SK-N-SH (cell line): ENCODE measurements around the gene LBR. TPM values are rescaled to one million over a fixed set of nuclear protein-coding genes. Genes with fewer than 3 reads are reported as not detected.

Experiments used
- CTCF ChIA-PET: fragments of 300-600, 350-600 bp; formaldehyde crosslinking; extraction: SDS; loops from one replicate; lab custom pipeline; 2021; lab: Yijun Ruan, JAX
- POLR2A ChIA-PET: fragments of 350-600 bp; sonication (Branson Sonifier 250); formaldehyde crosslinking; extraction: SDS; loops from one replicate; lab custom pipeline; 2020; ENCODE audit warnings: antibody characterized with exemption, inconsistent platforms; lab: Yijun Ruan, JAX
- DNase-seq: peaks from one replicate; pipeline ENCODE4 v3.0.0; 2012
- H2AFZ ChIP-seq: fragments of 200-600 bp; sonication (generic); 2 replicates; pipeline ENCODE4 v1.8.1; 2016; ENCODE audit warnings: antibody characterized with exemption, mild to moderate bottlenecking, low read depth
- H3F3A ChIP-seq: fragments of 200-600 bp; sonication (generic); replicated peaks from 2 replicates; pipeline ENCODE3; 2016; ENCODE audit warnings: antibody characterized with exemption, mild to moderate bottlenecking; ENCODE audit not compliant: insufficient read depth
- H3K27ac ChIP-seq, 2 experiments: fragments of 200-500 bp in 1 of 2; fragments of 200-600 bp in 1 of 2; sonication (Bioruptor generic) in 1 of 2; sonication (generic), shearing (Covaris generic) in 1 of 2; 2 replicates each; pipeline versions ENCODE4 v1.5.1 to v1.6.1; 2014 to 2016; ENCODE audit warnings: low read depth in 2 of 2, inconsistent platforms in 1 of 2, low read length in 1 of 2, mild to moderate bottlenecking in 1 of 2, mixed read lengths in 1 of 2
- H3K27me3 ChIP-seq: fragments of 200-600 bp; sonication (generic), shearing (Covaris generic); 2 replicates; pipeline ENCODE4 v1.6.1; 2016; ENCODE audit warnings: mixed run types; ENCODE audit not compliant: insufficient read depth
- H3K36me3 ChIP-seq, 2 experiments: fragments of 200-500 bp in 1 of 2; fragments of 200-600 bp in 1 of 2; sonication (Bioruptor generic) in 1 of 2; sonication (generic) in 1 of 2; replicated peaks in 1 of 2; 2 replicates each; pipeline versions ENCODE3 to v1.5.1; 2014 to 2016; ENCODE audit warnings: low read length in 1 of 2, mild to moderate bottlenecking in 1 of 2; ENCODE audit not compliant: insufficient read depth in 2 of 2, control insufficient read depth in 1 of 2
- H3K4me1 ChIP-seq, 2 experiments: fragments of 200-500 bp in 1 of 2; fragments of 200-600 bp in 1 of 2; sonication (Bioruptor generic) in 1 of 2; sonication (generic), shearing (Covaris generic) in 1 of 2; 2 replicates each; pipeline versions ENCODE4 v1.5.1 to v1.6.1; 2014 to 2016; ENCODE audit warnings: low read depth in 1 of 2, low read length in 1 of 2, mixed run types in 1 of 2; ENCODE audit not compliant: insufficient read depth in 2 of 2, control insufficient read depth in 1 of 2
- H3K4me2 ChIP-seq: fragments of 200-600 bp; sonication (generic), shearing (Covaris generic); 2 replicates; pipeline ENCODE4 v1.6.1; 2017; ENCODE audit warnings: mixed run types
- H3K4me3 ChIP-seq, 2 experiments: fragments of 200-500 bp in 1 of 2; fragments of 200-600 bp in 1 of 2; sonication (Bioruptor generic) in 1 of 2; sonication (generic), shearing (Covaris generic) in 1 of 2; 2 replicates each; pipeline versions ENCODE4 v1.5.1 to v1.8.1; 2014 to 2016; ENCODE audit warnings: low read depth in 2 of 2, inconsistent platforms in 1 of 2, low read length in 1 of 2, mild to moderate bottlenecking in 1 of 2, mixed read lengths in 1 of 2, moderate library complexity in 1 of 2
- H3K79me2 ChIP-seq: fragments of 200-600 bp; sonication (generic); 2 replicates; pipeline ENCODE4 v1.8.1; 2017; ENCODE audit warnings: mild to moderate bottlenecking; ENCODE audit not compliant: insufficient read depth
- H3K9ac ChIP-seq: fragments of 200-600 bp; sonication (generic); 2 replicates; pipeline ENCODE4 v1.6.1; 2017; ENCODE audit warnings: mixed run types
- H3K9me2 ChIP-seq: fragments of 200-600 bp; sonication (generic); 2 replicates; pipeline ENCODE4 v1.6.1; 2017; ENCODE audit warnings: mixed run types
- H3K9me3 ChIP-seq: fragments of 200-600 bp; sonication (generic); 2 replicates; pipeline ENCODE4 v1.6.1; 2017; ENCODE audit warnings: mixed run types, mild to moderate bottlenecking, moderate library complexity
- H4K20me1 ChIP-seq: fragments of 200-600 bp; sonication (generic); 2 replicates; pipeline ENCODE4 v1.6.1; 2017; ENCODE audit warnings: mild to moderate bottlenecking, mixed run types; ENCODE audit not compliant: insufficient read depth
- EP300 ChIP-seq, 2 experiments: IDR thresholded peaks; 2 replicates each; pipeline versions ENCODE4 v1.4.0 to v1.6.1; 2012; ENCODE audit warnings: borderline replicate concordance in 1 of 2, low read depth in 1 of 2, low read length in 1 of 2
- EZH2phosphoT487 ChIP-seq: fragments of 200-600 bp; sonication (generic); IDR thresholded peaks from 2 replicates; pipeline ENCODE4 v1.6.1; 2017; ENCODE audit warnings: low read depth, mixed run types, mild to moderate bottlenecking, antibody characterized with exemption, moderate library complexity, borderline replicate concordance
- FOXJ3 ChIP-seq: sonication (generic); formaldehyde crosslinking; IDR thresholded peaks from 2 replicates; pipeline ENCODE4 v1.5.1; 2020; ENCODE audit warnings: mild to moderate bottlenecking, missing genetic modification reagents
- JUND ChIP-seq: IDR thresholded peaks from 2 replicates; pipeline ENCODE4 v1.4.0; 2012
- NRF1 ChIP-seq: IDR thresholded peaks from 2 replicates; pipeline ENCODE4 v1.6.1; 2012; ENCODE audit warnings: low read depth, mild to moderate bottlenecking, low read length
- POLR2AphosphoS5 ChIP-seq: IDR thresholded peaks from 2 replicates; pipeline ENCODE4 v1.6.1; 2012; ENCODE audit warnings: low read depth, low read length
- RFX5 ChIP-seq: IDR thresholded peaks from 2 replicates; pipeline ENCODE4 v1.6.1; 2012; ENCODE audit warnings: mild to moderate bottlenecking, improper control_type of control experiment, low read length
- TEAD4 ChIP-seq: IDR thresholded peaks from 2 replicates; pipeline ENCODE4 v1.4.0; 2012; ENCODE audit warnings: mild to moderate bottlenecking, borderline replicate concordance; ENCODE audit not compliant: insufficient read depth
- USF1 ChIP-seq: IDR thresholded peaks from 2 replicates; pipeline ENCODE4 v1.4.0; 2012; ENCODE audit warnings: low read depth, borderline replicate concordance
- WGBS: methylation state at CpG from one replicate; pipeline ENCODE4 v1.1.6; 2017; ENCODE audit warnings: low lambda C conversion rate; 5-methylcytosine and 5-hydroxymethylcytosine counted together
- polyA plus RNA-seq, 3 experiments: library from polyadenylated mRNA; depleted of rRNA; stranded (reverse); fragments of >200 nt; gene quantifications; 2 replicates each; pipeline ENCODE4 v1.2.3, GENCODE V29; 2012
- TF ChIP-seq, protein P1 (sequence below): fragments of 200-600 bp; sonication (generic); IDR thresholded peaks from 2 replicates; pipeline ENCODE4 v1.6.1; 2017; ENCODE audit warnings: antibody characterized with exemption, mild to moderate bottlenecking, moderate library complexity
- TF ChIP-seq, protein P2 (sequence below): IDR thresholded peaks from 2 replicates; pipeline ENCODE4 v1.4.0; 2012; ENCODE audit warnings: low read depth
- TF ChIP-seq, protein P3 (sequence below): IDR thresholded peaks from 2 replicates; pipeline ENCODE4; 2012

The LBR gene
- polyA plus RNA-seq, 1 of the 3 experiments (the other 2 are of a cell fraction): 10.6 TPM

GRCh38 chr1:225378880-225379279 lies 49.0 kb downstream of the LBR start:
- DNase-seq: no peak
- ChIA-PET CTCF (interaction anchor here (1.5 to 1.6 kb wide), 2 partner anchors 10 to 59 kb away, joined by 3 read pairs; no protein-coding TSS in a partner anchor), POLR2A (no interaction called here)
- Histone ChIP-seq H3K9me2 (no peaks in the 10 kb centered on the region), H4K20me1 (no peaks in the 10 kb centered on the region), H3K27me3 (no peaks in the 10 kb centered on the region), H3K36me3 (no peaks in the 10 kb centered on the region), H3K79me2 (no peaks in the 10 kb centered on the region), H3K9me3 (no peaks in the 10 kb centered on the region), H3K27ac (no peak overlapping the region), H3K4me3 (no peak overlapping the region), H3F3A (no peaks in the 10 kb centered on the region), H3K4me1 (no peaks in the 10 kb centered on the region), H3K9ac (no peak overlapping the region), H3K4me2 (no peak overlapping the region), H2AFZ (no peak overlapping the region)
- 77% methylated on average over 10 of the region's 10 CpGs for WGBS
- TF ChIP-seq TEAD4: no peak
- no peak for TF ChIP-seq FOXJ3 (CRISPR knock-in tag)
- no peak for TF ChIP-seq EZH2phosphoT487
- TF ChIP-seq, protein P1, sequence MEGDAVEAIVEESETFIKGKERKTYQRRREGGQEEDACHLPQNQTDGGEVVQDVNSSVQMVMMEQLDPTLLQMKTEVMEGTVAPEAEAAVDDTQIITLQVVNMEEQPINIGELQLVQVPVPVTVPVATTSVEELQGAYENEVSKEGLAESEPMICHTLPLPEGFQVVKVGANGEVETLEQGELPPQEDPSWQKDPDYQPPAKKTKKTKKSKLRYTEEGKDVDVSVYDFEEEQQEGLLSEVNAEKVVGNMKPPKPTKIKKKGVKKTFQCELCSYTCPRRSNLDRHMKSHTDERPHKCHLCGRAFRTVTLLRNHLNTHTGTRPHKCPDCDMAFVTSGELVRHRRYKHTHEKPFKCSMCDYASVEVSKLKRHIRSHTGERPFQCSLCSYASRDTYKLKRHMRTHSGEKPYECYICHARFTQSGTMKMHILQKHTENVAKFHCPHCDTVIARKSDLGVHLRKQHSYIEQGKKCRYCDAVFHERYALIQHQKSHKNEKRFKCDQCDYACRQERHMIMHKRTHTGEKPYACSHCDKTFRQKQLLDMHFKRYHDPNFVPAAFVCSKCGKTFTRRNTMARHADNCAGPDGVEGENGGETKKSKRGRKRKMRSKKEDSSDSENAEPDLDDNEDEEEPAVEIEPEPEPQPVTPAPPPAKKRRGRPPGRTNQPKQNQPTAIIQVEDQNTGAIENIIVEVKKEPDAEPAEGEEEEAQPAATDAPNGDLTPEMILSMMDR: no peak
- TF ChIP-seq, protein P2, sequence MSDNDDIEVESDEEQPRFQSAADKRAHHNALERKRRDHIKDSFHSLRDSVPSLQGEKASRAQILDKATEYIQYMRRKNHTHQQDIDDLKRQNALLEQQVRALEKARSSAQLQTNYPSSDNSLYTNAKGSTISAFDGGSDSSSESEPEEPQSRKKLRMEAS: no peak
- TF ChIP-seq POLR2AphosphoS5: no peak
- no peak for TF ChIP-seq USF1

DNA sequence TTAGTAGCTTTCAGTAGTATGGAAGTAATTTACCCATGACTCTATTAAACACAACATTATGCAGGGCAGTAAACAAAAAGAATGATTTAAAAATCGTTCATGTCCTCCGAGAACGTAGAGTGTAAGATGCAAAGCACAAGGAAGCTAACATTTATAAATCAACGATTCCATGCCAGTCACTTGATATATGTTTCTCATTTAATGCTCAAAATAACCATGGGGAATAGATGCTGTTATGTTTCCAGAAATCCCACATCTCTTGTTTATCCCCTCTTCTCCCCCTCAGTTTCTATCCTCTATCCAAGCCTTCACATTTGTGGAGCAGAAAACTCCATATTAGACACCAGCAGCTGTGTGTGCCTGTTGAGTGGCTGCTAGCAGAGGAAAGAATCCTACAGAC lies 52.8 kb downstream of the LBR start:
- TF ChIP-seq RFX5 (no peak), EP300 (IDR thresholded peaks at IDR 0.05; ENCODE audit: borderline replicate concordance in 1 of 2, low read depth in 1 of 2, low read length in 1 of 2) (no peak), USF1 (no peak), NRF1 (no peak), JUND (no peak)
- TF ChIP-seq, protein P3, sequence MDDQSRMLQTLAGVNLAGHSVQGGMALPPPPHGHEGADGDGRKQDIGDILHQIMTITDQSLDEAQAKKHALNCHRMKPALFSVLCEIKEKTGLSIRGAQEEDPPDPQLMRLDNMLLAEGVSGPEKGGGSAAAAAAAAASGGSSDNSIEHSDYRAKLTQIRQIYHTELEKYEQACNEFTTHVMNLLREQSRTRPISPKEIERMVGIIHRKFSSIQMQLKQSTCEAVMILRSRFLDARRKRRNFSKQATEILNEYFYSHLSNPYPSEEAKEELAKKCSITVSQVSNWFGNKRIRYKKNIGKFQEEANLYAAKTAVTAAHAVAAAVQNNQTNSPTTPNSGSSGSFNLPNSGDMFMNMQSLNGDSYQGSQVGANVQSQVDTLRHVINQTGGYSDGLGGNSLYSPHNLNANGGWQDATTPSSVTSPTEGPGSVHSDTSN: no peak
- TF ChIP-seq, protein P2: no peak
- H3K36me3 ChIP-seq: no peaks in the 10 kb centered on the region
- H3F3A ChIP-seq: no peaks in the 10 kb centered on the region
- H3K27me3 ChIP-seq: no peaks in the 10 kb centered on the region
- H3K27ac ChIP-seq: no peak overlapping the region
- no peak overlapping the region for H3K4me2 ChIP-seq
- H3K9ac ChIP-seq: no peak overlapping the region
- WGBS: 78% methylated on average over 4 of the region's 4 CpGs
- ChIA-PET POLR2A (no interaction called here), CTCF (interaction anchor here (1.4 to 1.6 kb wide), 2 partner anchors 13 to 56 kb away, joined by 3 read pairs; no protein-coding TSS in a partner anchor)
- no peaks in the 10 kb centered on the region for H4K20me1 ChIP-seq
- H3K9me2 ChIP-seq: no peaks in the 10 kb centered on the region
- no peaks in the 10 kb centered on the region for H3K79me2 ChIP-seq
- no peak for DNase-seq
- H3K4me3 ChIP-seq: no peak overlapping the region
- H3K4me1 ChIP-seq: no peaks in the 10 kb centered on the region; a peak in 2 of 4 replicates
- no peaks in the 10 kb centered on the region for H3K9me3 ChIP-seq
- no peak overlapping the region for H2AFZ ChIP-seq
